Prostate gland (tissue), 2 donors: Measurements from ENCODE around the gene CFAP97D1.

ENCODE experiments used
- POLR2A ChIP-seq: fragments of 450-650 bp; IDR thresholded peaks from one replicate; pipeline ENCODE4 v1.6.1; 2016; ENCODE audit warnings: antibody characterized with exemption, mild to moderate bottlenecking
- TF ChIP-seq, protein P1 (sequence below), 4 experiments: fragments of 200-600 bp in 2 of 4; fragments of 450-650 bp in 2 of 4; sonication (generic) in 2 of 4; IDR thresholded peaks; 1 replicate in 3 of 4; 2 replicates in 1 of 4; pipeline ENCODE4 v1.5.1; 2016 to 2019; ENCODE audit warnings: antibody characterized with exemption in 4 of 4, mild to moderate bottlenecking in 2 of 4, moderate library complexity in 2 of 4

- TF ChIP-seq POLR2A, result no peak
- TF ChIP-seq, protein P1, sequence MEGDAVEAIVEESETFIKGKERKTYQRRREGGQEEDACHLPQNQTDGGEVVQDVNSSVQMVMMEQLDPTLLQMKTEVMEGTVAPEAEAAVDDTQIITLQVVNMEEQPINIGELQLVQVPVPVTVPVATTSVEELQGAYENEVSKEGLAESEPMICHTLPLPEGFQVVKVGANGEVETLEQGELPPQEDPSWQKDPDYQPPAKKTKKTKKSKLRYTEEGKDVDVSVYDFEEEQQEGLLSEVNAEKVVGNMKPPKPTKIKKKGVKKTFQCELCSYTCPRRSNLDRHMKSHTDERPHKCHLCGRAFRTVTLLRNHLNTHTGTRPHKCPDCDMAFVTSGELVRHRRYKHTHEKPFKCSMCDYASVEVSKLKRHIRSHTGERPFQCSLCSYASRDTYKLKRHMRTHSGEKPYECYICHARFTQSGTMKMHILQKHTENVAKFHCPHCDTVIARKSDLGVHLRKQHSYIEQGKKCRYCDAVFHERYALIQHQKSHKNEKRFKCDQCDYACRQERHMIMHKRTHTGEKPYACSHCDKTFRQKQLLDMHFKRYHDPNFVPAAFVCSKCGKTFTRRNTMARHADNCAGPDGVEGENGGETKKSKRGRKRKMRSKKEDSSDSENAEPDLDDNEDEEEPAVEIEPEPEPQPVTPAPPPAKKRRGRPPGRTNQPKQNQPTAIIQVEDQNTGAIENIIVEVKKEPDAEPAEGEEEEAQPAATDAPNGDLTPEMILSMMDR (IDR thresholded peaks at IDR 0.05), result no peak
Observed at GRCh38 chr17:43767053-43767712, 13.1 kb upstream of the CFAP97D1 start.
